Fibroblast of lung (primary cell): ENCODE results near the gene NEMF. TPM values are rescaled to one million over a fixed set of nuclear protein-coding genes. Genes with fewer than 3 reads are reported as not detected.

Source experiments
- DNase-seq, 2 donors: peaks; one replicate each; pipeline versions ENCODE4 v3.0.0 to v3.0.0-alpha.2; 2010; ENCODE audit warnings: low read depth in 2 of 2
- H2AFZ ChIP-seq: 2 replicates; pipeline ENCODE4 v1.5.1; 2012; ENCODE audit warnings: low read length, control low read depth, inconsistent platforms
- H3K27ac ChIP-seq: 2 replicates; pipeline ENCODE4 v1.5.1; 2011; ENCODE audit warnings: low read length, control low read depth; ENCODE audit not compliant: insufficient read depth
- H3K27me3 ChIP-seq: 2 replicates; pipeline ENCODE4 v1.5.1; 2011; ENCODE audit warnings: mild to moderate bottlenecking, low read length; ENCODE audit not compliant: control insufficient read depth, insufficient read depth
- H3K36me3 ChIP-seq: 2 replicates; pipeline ENCODE4 v1.5.1; 2011; ENCODE audit warnings: low read length; ENCODE audit not compliant: control insufficient read depth, insufficient read depth
- H3K4me1 ChIP-seq: 2 replicates; pipeline ENCODE4 v1.5.1; 2011; ENCODE audit warnings: low read length; ENCODE audit not compliant: control insufficient read depth, insufficient read depth; ENCODE audit errors: extremely low read depth
- H3K4me2 ChIP-seq: 2 replicates; pipeline ENCODE4 v1.5.1; 2011; ENCODE audit warnings: low read length, control low read depth; ENCODE audit not compliant: insufficient read depth; ENCODE audit errors: extremely low read depth
- H3K4me3 ChIP-seq, 4 experiments: fragments of 200-600 bp in 1 of 4; sonication (generic) in 1 of 4; replicated peaks in 1 of 4; 2 replicates each; pipeline ENCODE4 v1.5.1; 2011 to 2016; ENCODE audit warnings: low read length in 4 of 4, low read depth in 3 of 4, mild to moderate bottlenecking in 3 of 4, control low read depth in 2 of 4, inconsistent platforms in 1 of 4, mixed read lengths in 1 of 4; ENCODE audit not compliant: insufficient read depth in 1 of 4; ENCODE audit errors: control extremely low read depth in 1 of 4
- H3K79me2 ChIP-seq: 2 replicates; pipeline ENCODE4 v1.5.1; 2012; ENCODE audit warnings: mild to moderate bottlenecking, low read length, inconsistent platforms; ENCODE audit not compliant: control insufficient read depth, insufficient read depth
- H3K9ac ChIP-seq: 2 replicates; pipeline ENCODE4 v1.5.1; 2011; ENCODE audit warnings: mild to moderate bottlenecking, low read length, control low read depth; ENCODE audit not compliant: insufficient read depth
- H3K9me3 ChIP-seq: 2 replicates; pipeline ENCODE4 v1.5.1; 2012; ENCODE audit warnings: low read depth, low read length; ENCODE audit not compliant: control insufficient read depth, insufficient read depth
- H4K20me1 ChIP-seq: 2 replicates; pipeline ENCODE4 v1.5.1; 2011; ENCODE audit warnings: low read length; ENCODE audit not compliant: control insufficient read depth, insufficient read depth; ENCODE audit errors: extremely low read depth
- CTCF ChIP-seq, 2 donors: IDR thresholded peaks in 1 of 2; conservative IDR thresholded peaks in 1 of 2; 1 replicate in 1 of 2; 2 replicates in 1 of 2; pipeline ENCODE4 v1.5.1; 2011 to 2012; ENCODE audit warnings: low read length in 2 of 2, control low read depth in 1 of 2, inconsistent platforms in 1 of 2, low read depth in 1 of 2, mild to moderate bottlenecking in 1 of 2
- EZH2 ChIP-seq: IDR thresholded peaks from 2 replicates; pipeline ENCODE4 v1.5.1; 2012; ENCODE audit warnings: low read length, control low read depth, mild to moderate bottlenecking; ENCODE audit errors: missing control alignments
- polyA plus RNA-seq, 2 donors: library from polyadenylated mRNA; depleted of rRNA in 1 of 2; stranded (reverse) in 1 of 2; unstranded in 1 of 2; fragments of >200 nt; gene quantifications; 2 replicates each; pipeline ENCODE4 v1.2.1, GENCODE V29; 2011 to 2012; ENCODE audit warnings: missing spikeins in 1 of 2
- total RNA-seq: library from RNA; depleted of rRNA; stranded (reverse); fragments of >200 nt; gene quantifications from 2 replicates; pipeline ENCODE4 v1.2.1, GENCODE V29; 2014

Gene NEMF
- total and polyA plus RNA-seq, 2 donors (not counting 1 experiment from before 2014, with no cell fraction given), result 39.5 to 68.9 TPM

GRCh38 chr14:49892636-49893308, 40.2 kb upstream of the NEMF start, which contains the start of gene ARF6:
Gene ARF6, plus strand, starts transcription at chr14:49893082. Its CDS starts 655 bp downstream, at chr14:49893737.
- TF ChIP-seq EZH2 (no peak), CTCF (conservative IDR thresholded peaks at IDR 0.05 in 1 of 2, IDR thresholded peaks at IDR 0.05 in 1 of 2; ENCODE audit: low read depth in 1 of 2, low read length in 2 of 2) (no peak)
- H3K27ac ChIP-seq, result peak within 1 kb of the TSS; percentile 100

GRCh38 chr14:49892301-49892635, 39.7 kb upstream of the NEMF start:
- H3K4me2 ChIP-seq, result peak overlapping the region; percentile 99
- peaks cover 6% of the 10 kb centered on the region for H3K36me3 ChIP-seq
- peak overlapping the region; percentile 100 for H3K27ac ChIP-seq
- no peaks in the 10 kb centered on the region for H3K27me3 ChIP-seq
- no peaks in the 10 kb centered on the region for H3K9me3 ChIP-seq
- H2AFZ ChIP-seq, result peak overlapping the region; percentile 78
- peaks cover 2% of the 10 kb centered on the region for H4K20me1 ChIP-seq
- H3K4me3 ChIP-seq, result peak overlapping the region; percentile 70 to 97 (median 84)
- peaks cover 44% of the 10 kb centered on the region for H3K79me2 ChIP-seq
- peak overlapping the region; percentile 97 for H3K9ac ChIP-seq
- peaks cover 8% of the 10 kb centered on the region for H3K4me1 ChIP-seq
- peak; percentile 80 to 92 for DNase-seq
- TF ChIP-seq CTCF (conservative IDR thresholded peaks at IDR 0.05 in 1 of 2, IDR thresholded peaks at IDR 0.05 in 1 of 2; ENCODE audit: low read depth in 1 of 2, low read length in 2 of 2), result no peak
- no peak for TF ChIP-seq EZH2

More at GRCh38 chr14:49892636-49893308, 40.2 kb upstream of the NEMF start, which contains the start of gene ARF6:
- peak within 1 kb of the TSS; percentile 97 for H3K9ac ChIP-seq
- H4K20me1 ChIP-seq, result peaks cover 2% of the 10 kb centered on the region
- H3K9me3 ChIP-seq, result no peaks in the 10 kb centered on the region
- peaks cover 6% of the 10 kb centered on the region for H3K36me3 ChIP-seq
- peaks cover 48% of the 10 kb centered on the region for H3K79me2 ChIP-seq
- peak; percentile 96 to 97 for DNase-seq
- peaks cover 8% of the 10 kb centered on the region for H3K4me1 ChIP-seq
- H3K27me3 ChIP-seq, result no peaks in the 10 kb centered on the region
- peak within 1 kb of the TSS; percentile 78 for H2AFZ ChIP-seq
- peak within 1 kb of the TSS; percentile 99 for H3K4me2 ChIP-seq
- peak within 1 kb of the TSS; percentile 73 to 97 (median 94) for H3K4me3 ChIP-seq

GRCh38 chr14:49888293-49888692, 35.7 kb upstream of the NEMF start:
- H3K4me2 ChIP-seq, result no peak overlapping the region
- no peak overlapping the region for H3K27ac ChIP-seq
- no peak for DNase-seq
- H4K20me1 ChIP-seq, result no peaks in the 10 kb centered on the region
- no peak overlapping the region for H3K9ac ChIP-seq
- no peaks in the 10 kb centered on the region for H3K36me3 ChIP-seq
- no peaks in the 10 kb centered on the region for H3K9me3 ChIP-seq
- H3K4me3 ChIP-seq, result no peak overlapping the region
- TF ChIP-seq CTCF (conservative IDR thresholded peaks at IDR 0.05 in 1 of 2, IDR thresholded peaks at IDR 0.05 in 1 of 2; ENCODE audit: low read depth in 1 of 2, low read length in 2 of 2) (no peak), EZH2 (no peak)
- peaks cover 4% of the 10 kb centered on the region for H3K79me2 ChIP-seq
- H3K4me1 ChIP-seq, result peaks cover 8% of the 10 kb centered on the region
- no peak overlapping the region for H2AFZ ChIP-seq
- H3K27me3 ChIP-seq, result no peaks in the 10 kb centered on the region
